Retinal pigment epithelial cell (primary cell): ENCODE measurements around the gene CSK.

Experiments used
- DNase-seq: peaks from one replicate; pipeline ENCODE4 v3.0.0-alpha.2; 2010; ENCODE audit warnings: low read depth
- H3K4me3 ChIP-seq: 2 replicates; pipeline ENCODE4 v1.5.1; 2011; ENCODE audit warnings: mild to moderate bottlenecking, low read length, control low read depth, moderate library complexity
- TF ChIP-seq, protein P1 (sequence below): conservative IDR thresholded peaks from 2 replicates; pipeline ENCODE4 v1.5.1; 2011; ENCODE audit warnings: low read depth, low read length, control low read depth, inconsistent platforms

Gene CSK

GRCh38 chr15:74833376-74834107, 51.7 kb downstream of the CSK start:
- DNase-seq, result no peak
- H3K4me3 ChIP-seq, result no peak overlapping the region
- TF ChIP-seq, protein P1, sequence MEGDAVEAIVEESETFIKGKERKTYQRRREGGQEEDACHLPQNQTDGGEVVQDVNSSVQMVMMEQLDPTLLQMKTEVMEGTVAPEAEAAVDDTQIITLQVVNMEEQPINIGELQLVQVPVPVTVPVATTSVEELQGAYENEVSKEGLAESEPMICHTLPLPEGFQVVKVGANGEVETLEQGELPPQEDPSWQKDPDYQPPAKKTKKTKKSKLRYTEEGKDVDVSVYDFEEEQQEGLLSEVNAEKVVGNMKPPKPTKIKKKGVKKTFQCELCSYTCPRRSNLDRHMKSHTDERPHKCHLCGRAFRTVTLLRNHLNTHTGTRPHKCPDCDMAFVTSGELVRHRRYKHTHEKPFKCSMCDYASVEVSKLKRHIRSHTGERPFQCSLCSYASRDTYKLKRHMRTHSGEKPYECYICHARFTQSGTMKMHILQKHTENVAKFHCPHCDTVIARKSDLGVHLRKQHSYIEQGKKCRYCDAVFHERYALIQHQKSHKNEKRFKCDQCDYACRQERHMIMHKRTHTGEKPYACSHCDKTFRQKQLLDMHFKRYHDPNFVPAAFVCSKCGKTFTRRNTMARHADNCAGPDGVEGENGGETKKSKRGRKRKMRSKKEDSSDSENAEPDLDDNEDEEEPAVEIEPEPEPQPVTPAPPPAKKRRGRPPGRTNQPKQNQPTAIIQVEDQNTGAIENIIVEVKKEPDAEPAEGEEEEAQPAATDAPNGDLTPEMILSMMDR, result no peak

- no peak for DNase-seq
Observed at GRCh38 chr15:74835312-74835823, 53.5 kb downstream of the CSK start.

GRCh38 chr15:74836846-74837245, 55.0 kb downstream of the CSK start:
- H3K4me3 ChIP-seq, result no peak overlapping the region
- no peak for DNase-seq
- TF ChIP-seq, protein P1, result no peak

More at GRCh38 chr15:74835312-74835823, 53.5 kb downstream of the CSK start:
- TF ChIP-seq, protein P1, result peak; percentile 94
- no peak overlapping the region for H3K4me3 ChIP-seq

DNA sequence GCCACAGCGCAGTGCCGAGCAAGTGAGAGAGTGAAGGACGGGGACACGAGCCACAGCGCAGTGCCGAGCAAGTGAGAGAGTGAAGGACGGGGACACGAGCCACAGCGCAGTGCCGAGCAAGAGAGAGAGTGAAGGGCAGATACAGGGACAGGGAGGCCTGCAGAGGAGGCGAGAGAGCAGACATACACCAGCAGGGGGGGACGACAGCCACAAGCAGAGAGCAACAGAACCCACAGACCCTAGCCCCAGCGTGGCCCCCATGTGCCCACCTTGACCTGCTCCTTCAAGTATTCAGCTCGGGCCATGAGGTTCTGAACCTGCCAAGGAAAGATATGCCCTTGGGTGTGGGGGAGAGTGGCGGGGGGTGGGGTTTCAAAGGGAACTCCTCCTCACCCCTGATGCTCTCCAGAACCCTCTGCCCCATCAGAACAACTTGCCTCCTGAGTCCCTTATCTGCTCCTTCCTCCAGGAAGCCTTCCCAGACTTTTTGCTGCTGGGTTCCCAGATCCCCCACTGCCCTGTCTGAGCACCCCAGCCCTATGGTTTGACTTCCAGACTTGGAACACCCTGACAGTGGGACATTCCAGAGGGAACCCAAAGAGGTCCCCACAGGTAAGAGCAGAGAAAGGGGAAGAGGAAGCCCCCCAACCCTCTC, 55.7 kb downstream of the CSK start:
- TF ChIP-seq, protein P1, result peak; percentile 17
- H3K4me3 ChIP-seq, result no peak overlapping the region
- no peak for DNase-seq

GRCh38 chr15:74838137-74838516, 56.2 kb downstream of the CSK start:
- H3K4me3 ChIP-seq, result no peak overlapping the region
- DNase-seq, result no peak
- TF ChIP-seq, protein P1, result no peak

DNA sequence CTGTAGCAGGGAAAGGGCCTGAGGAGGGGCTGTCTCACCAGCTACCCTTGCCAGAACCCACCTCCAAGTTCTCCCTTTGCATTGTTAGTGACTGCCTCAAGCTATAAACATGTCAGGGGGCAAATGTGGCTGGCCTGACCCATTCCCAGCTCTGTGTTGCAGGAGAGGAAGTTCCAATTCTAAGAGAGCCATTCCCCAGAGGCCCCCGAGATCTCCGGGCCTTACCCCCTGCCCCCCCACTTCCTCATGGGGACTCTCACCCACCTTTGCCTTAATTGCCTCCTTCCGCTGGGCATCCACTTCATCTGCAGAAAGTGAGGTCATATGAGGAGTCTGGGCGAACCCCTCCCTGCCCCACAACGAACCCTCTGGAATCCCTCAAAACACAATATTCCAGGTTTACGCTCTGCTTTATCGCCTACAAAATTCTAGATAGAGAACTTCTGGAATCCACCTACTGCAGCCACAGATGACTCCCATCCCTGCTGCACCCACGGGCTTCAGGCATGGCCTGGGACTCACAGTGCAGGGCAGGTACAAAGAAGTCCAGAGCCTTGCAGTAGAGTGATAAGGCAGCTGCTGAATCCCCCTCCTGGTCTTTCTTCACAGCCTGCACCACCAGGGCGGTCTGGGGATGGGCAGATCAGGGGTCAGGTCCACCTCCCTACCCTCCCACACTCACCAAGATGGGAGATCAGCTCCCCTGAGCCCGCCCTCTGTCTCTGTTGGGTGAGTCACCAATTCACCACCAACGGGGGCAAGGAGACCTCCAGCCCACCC, 57.1 kb downstream of the CSK start:
- H3K4me3 ChIP-seq, result no peak overlapping the region
- no peak for DNase-seq
- TF ChIP-seq, protein P1, result no peak
